ENCODE measurements around the gene FBXW9.

DNA sequence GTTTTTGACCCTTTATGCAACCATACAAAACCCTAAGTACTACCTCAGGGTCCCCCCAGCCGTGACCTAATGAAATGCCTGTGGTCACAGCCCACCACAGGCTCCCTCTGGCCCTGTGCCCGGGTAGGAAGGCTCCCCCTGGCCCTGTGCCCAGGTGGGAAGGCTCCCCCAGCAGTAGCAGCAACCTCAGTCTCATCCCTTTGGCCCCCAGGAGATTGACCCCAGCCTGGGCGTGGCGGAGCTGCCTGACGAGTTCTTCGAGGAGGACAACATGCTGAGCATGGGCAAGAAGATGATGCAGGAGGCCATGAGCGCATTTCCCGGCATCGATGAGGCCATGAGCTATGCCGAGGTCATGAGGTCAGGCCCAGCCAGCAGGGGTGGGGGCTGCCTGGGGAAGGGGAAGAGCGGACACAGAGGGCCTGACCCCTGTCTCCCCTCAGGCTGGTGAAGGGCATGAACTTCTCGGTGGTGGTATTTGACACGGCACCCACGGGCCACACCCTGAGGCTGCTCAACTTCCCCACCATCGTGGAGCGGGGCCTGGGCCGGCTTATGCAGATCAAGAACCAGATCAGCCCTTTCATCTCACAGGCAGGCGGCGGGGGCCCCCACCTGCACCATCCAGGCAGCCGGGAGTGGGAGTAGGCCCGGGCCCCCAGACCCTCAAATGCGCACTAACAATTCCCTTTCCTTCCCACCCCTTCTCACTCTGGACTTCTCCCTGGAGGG lies 48.9 kb upstream of the FBXW9 start:
- TF ChIP-seq, protein P1, sequence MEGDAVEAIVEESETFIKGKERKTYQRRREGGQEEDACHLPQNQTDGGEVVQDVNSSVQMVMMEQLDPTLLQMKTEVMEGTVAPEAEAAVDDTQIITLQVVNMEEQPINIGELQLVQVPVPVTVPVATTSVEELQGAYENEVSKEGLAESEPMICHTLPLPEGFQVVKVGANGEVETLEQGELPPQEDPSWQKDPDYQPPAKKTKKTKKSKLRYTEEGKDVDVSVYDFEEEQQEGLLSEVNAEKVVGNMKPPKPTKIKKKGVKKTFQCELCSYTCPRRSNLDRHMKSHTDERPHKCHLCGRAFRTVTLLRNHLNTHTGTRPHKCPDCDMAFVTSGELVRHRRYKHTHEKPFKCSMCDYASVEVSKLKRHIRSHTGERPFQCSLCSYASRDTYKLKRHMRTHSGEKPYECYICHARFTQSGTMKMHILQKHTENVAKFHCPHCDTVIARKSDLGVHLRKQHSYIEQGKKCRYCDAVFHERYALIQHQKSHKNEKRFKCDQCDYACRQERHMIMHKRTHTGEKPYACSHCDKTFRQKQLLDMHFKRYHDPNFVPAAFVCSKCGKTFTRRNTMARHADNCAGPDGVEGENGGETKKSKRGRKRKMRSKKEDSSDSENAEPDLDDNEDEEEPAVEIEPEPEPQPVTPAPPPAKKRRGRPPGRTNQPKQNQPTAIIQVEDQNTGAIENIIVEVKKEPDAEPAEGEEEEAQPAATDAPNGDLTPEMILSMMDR (IDR thresholded peaks at IDR 0.05 in 2 of 3, conservative IDR thresholded peaks at IDR 0.05 in 1 of 3; ENCODE audit: borderline replicate concordance in 1 of 3, insufficient read depth in 1 of 3, low read depth in 2 of 3, low read length in 2 of 3): no peak
- no peak for TF ChIP-seq POLR2A (IDR thresholded peaks at IDR 0.05; ENCODE audit: borderline replicate concordance, extremely low read depth, insufficient read depth, insufficient read length)
- TF ChIP-seq POLR2AphosphoS5 (IDR thresholded peaks at IDR 0.05; ENCODE audit: low read depth, low read length): no peak
- no peak for TF ChIP-seq SRF (IDR thresholded peaks at IDR 0.05; ENCODE audit: low read depth)
- no peak for TF ChIP-seq EZH2phosphoT487 (IDR thresholded peaks at IDR 0.05; ENCODE audit: borderline replicate concordance)
